ENCODE results near the gene RPS28. TPM values are rescaled to one million over a fixed set of nuclear protein-coding genes. Genes with fewer than 3 reads are reported as not detected.
"Not testable (repeated sequence)": the region's sequence is repeated elsewhere in the genome, so short reads cannot be mapped to it uniquely, and the experiment has no call there.

The RPS28 gene
- polyA plus RNA-seq (2011; rRNA removed) (424 and 658 TPM in 2 replicates), polyA minus RNA-seq (2011; rRNA and poly(A)+ RNA removed) (188 and 234 TPM in 2 replicates)

DNA sequence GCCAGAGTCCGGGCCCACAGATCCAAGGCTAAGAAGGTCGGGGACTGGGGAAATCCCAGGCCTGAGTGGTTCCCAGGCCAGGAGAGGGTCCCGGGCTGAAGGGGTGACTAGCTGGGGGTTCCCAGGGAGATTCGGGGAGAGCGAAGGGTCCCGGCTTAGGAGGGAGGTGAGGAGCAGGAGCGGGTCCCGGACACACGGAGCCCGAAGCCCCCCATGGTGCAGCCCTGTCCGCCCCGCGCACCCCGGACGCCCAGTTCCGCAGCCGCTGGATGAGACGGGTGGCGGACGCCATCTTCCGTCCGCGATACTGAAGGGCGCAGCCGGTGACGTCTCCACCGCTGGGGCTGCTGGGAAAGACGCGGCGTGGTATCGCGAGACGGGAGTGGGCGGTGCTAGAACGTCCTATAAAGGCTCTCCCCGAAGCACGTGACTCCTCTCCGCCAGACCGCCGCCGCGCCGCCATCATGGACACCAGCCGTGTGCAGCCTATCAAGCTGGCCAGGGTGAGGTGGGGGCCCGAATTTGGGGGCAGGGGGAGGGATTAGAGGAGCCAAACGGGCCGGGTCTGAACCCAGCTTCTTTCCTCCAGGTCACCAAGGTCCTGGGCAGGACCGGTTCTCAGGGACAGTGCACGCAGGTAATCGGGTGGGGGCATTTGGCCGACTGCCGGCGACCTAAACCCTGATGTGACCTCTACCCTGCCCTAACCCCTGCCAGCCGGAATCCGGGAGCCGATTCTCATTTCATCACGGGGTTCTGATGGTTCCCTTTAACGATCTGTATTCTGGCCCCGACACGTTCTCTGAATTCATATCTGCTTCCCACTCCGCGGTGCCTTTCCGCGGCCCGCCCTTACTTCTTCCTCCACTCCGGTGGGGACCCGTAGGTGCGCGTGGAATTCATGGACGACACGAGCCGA lies at the start of gene RPS28, which contains the start of gene NDUFA7:
RPS28 (plus strand) TSS at position 430 of the 919 bp plus-strand sequence; CDS start at position 465, 35 bp downstream.
NDUFA7 (minus strand) TSS at position 309 of the 919 bp plus-strand sequence; CDS start at position 292, 17 bp downstream.
- ChIA-PET POLR2A (interaction anchor here (0.6 to 2.0 kb wide), 10 partner anchors 8 to 249 kb away, joined by 3 to 11 read pairs (median 4); partner anchors contain the start of genes CD320, MARCHF2 and ZNF414), CTCF (interaction anchor here (0.6 kb wide), 1 partner anchor 261 kb away, joined by 3 read pairs; no protein-coding TSS in a partner anchor)
- no peaks in the 10 kb centered on the region for H3K27me3 ChIP-seq (ENCODE audit: control insufficient read depth, insufficient read depth, low read length)
- peak within 1 kb of the TSS; percentile 80 for H3K27ac ChIP-seq (ENCODE audit: low read depth, low read length)
- peaks cover 3% of the 10 kb centered on the region; the same call in 1 of the 2 replicates for H3K9me3 ChIP-seq (ENCODE audit: control insufficient read depth, insufficient read depth, low read length)
- H3K4me3 ChIP-seq (ENCODE audit: low read depth, low read length), result peak within 1 kb of the TSS; percentile 99
- peak; percentile 94 for DNase-seq (ENCODE audit: low read depth, low spot score)
- TF ChIP-seq, protein P1, sequence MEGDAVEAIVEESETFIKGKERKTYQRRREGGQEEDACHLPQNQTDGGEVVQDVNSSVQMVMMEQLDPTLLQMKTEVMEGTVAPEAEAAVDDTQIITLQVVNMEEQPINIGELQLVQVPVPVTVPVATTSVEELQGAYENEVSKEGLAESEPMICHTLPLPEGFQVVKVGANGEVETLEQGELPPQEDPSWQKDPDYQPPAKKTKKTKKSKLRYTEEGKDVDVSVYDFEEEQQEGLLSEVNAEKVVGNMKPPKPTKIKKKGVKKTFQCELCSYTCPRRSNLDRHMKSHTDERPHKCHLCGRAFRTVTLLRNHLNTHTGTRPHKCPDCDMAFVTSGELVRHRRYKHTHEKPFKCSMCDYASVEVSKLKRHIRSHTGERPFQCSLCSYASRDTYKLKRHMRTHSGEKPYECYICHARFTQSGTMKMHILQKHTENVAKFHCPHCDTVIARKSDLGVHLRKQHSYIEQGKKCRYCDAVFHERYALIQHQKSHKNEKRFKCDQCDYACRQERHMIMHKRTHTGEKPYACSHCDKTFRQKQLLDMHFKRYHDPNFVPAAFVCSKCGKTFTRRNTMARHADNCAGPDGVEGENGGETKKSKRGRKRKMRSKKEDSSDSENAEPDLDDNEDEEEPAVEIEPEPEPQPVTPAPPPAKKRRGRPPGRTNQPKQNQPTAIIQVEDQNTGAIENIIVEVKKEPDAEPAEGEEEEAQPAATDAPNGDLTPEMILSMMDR (IDR thresholded peaks at IDR 0.05; ENCODE audit: low read depth, low read length), result 0 out of 2 replicates have a peak, but pooled peaks have one; percentile 14

DNA sequence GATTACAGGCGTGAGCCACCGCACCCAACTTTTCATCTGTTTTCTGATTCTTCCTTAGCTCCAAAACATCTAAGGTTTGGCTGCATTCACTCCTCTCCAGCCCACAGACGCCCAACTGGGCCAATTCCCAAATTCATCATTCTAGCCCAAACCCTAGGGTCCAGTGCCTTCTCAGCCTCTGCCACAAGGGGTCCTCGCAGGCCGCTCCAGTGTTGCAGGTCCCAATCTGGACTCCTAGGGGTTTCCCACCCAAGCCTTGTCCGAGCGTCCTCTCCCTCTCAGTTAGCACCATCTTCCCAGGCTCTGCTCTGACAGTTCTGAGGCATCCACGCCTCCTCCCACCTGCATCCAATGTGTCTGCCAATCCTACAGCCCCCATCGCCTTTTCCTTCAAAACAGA lies 44.8 kb upstream of the RPS28 start:
- H3K27ac ChIP-seq (ENCODE audit: low read depth, low read length); H3K4me3 ChIP-seq (ENCODE audit: low read depth, low read length); H3K9me3 ChIP-seq (ENCODE audit: control insufficient read depth, insufficient read depth, low read length); H3K27me3 ChIP-seq (ENCODE audit: control insufficient read depth, insufficient read depth, low read length); CTCF ChIA-PET; DNase-seq (ENCODE audit: low read depth, low spot score); POLR2A ChIA-PET: not testable (repeated sequence)

DNA sequence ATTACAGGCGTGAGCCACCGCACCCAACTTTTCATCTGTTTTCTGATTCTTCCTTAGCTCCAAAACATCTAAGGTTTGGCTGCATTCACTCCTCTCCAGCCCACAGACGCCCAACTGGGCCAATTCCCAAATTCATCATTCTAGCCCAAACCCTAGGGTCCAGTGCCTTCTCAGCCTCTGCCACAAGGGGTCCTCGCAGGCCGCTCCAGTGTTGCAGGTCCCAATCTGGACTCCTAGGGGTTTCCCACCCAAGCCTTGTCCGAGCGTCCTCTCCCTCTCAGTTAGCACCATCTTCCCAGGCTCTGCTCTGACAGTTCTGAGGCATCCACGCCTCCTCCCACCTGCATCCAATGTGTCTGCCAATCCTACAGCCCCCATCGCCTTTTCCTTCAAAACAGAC lies 30.0 kb upstream of the RPS28 start:
- H3K27me3 ChIP-seq (ENCODE audit: control insufficient read depth, insufficient read depth, low read length); DNase-seq (ENCODE audit: low read depth, low spot score); H3K9me3 ChIP-seq (ENCODE audit: control insufficient read depth, insufficient read depth, low read length); CTCF ChIA-PET; H3K4me3 ChIP-seq (ENCODE audit: low read depth, low read length); POLR2A ChIA-PET; H3K27ac ChIP-seq (ENCODE audit: low read depth, low read length): not testable (repeated sequence)

DNA sequence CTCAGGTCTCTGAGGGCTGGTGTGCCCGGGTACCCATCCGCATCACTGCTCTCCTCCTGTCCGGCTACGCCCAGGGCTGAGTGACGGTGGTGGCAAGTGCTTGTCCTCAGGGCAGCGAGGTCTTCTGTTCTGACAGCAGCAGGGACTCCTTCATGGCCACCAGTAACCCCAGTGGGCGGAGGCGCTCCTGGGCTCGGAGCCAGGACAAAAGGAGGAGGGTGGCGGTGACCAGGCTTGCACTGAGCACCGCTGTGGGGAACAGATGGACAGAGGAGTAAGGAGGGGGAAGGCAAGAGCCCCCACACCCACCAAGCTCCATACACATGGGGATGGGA lies 19.0 kb upstream of the RPS28 start:
- H3K27me3 ChIP-seq (ENCODE audit: control insufficient read depth, insufficient read depth, low read length), result no peaks in the 10 kb centered on the region
- CTCF ChIA-PET, result no interaction called here
- peaks cover 6% of the 10 kb centered on the region; the same call in 1 of the 2 replicates for H3K9me3 ChIP-seq (ENCODE audit: control insufficient read depth, insufficient read depth, low read length)
- POLR2A ChIA-PET, result no interaction called here
- TF ChIP-seq, protein P1 (IDR thresholded peaks at IDR 0.05; ENCODE audit: low read depth, low read length), result no peak
- DNase-seq (ENCODE audit: low read depth, low spot score), result no peak
- no peak overlapping the region for H3K27ac ChIP-seq (ENCODE audit: low read depth, low read length)
- H3K4me3 ChIP-seq (ENCODE audit: low read depth, low read length), result no peak overlapping the region

DNA sequence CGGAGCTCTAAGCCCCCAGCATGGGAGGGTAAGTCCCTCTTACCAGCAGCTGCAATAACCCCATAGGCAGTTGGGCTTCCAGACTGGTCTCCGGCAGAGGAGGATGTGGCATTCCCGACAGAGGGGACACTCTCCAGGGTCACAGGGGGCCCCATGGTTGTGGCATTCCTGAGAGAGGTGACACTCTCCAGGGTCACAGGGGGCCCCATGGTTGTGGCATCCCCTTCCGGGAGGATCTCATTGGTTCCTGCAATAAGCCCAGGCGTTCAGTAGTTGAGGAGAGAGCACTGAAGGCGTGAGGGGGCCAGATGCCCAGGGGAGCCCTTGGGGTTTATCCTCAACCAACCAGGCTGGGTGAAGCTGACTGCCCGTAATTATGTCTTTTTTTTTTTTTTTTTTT lies 18.6 kb upstream of the RPS28 start:
- CTCF ChIA-PET, result no interaction called here
- Histone ChIP-seq H3K27me3 (ENCODE audit: control insufficient read depth, insufficient read depth, low read length) (no peaks in the 10 kb centered on the region), H3K27ac (ENCODE audit: low read depth, low read length) (no peak overlapping the region), H3K9me3 (ENCODE audit: control insufficient read depth, insufficient read depth, low read length) (peaks cover 6% of the 10 kb centered on the region; the same call in 1 of the 2 replicates), H3K4me3 (ENCODE audit: low read depth, low read length) (no peak overlapping the region)
- DNase-seq (ENCODE audit: low read depth, low spot score), result no peak
- POLR2A ChIA-PET, result no interaction called here
- TF ChIP-seq, protein P1 (IDR thresholded peaks at IDR 0.05; ENCODE audit: low read depth, low read length), result no peak

Measured in AG04450 (cell line).